SIG-M5 treated with dmso at 0.1 percent for 504 hours (cell line): Measurements from ENCODE around the gene RS1.

ENCODE experiments used
- DNase-seq: peaks from one replicate; lab custom pipeline; 2025; ENCODE audit not compliant: unreplicated experiment; lab: John Stamatoyannopoulos, UW

Gene RS1

GRCh38 chrX:18607966-18608365 is 63.9 kb downstream of the RS1 start:
- DNase-seq: no peak

DNA sequence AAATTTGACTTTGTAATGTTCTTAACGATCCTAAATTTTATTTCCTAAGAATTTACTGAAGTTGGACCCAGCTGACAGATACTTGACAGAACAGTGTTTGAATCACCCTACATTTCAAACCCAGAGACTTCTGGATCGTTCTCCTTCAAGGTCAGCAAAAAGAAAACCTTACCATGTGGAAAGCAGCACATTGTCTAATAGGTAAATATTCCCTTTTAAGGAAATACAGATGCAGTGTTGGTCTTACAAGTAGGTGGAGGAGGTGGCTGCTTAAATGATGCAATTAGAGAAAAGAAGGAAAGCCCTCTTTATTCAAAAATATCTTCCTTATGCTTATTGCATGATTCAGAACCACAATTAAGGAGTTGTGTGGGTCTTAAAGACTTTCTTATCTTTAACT is 73.5 kb downstream of the RS1 start:
- DNase-seq: no peak

DNA sequence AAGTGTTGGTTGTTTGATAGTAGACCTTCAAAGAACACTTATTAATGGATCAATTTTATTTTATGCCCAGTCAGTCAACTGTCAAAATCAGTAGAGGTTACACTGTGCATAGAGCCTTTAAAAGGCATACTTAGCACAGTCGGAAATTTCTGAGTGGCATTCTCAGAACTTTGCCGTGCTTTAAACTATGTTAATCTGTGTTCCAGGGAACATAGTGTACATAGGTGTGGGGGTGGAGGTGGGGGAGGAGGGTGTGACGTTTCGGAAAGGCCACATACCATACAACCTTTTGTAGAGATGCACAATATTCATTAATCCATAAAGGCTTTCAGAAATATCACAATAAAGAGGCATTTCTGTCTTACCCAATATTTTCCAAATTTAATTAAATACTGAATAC is 75.8 kb downstream of the RS1 start:
- DNase-seq: no peak

DNA sequence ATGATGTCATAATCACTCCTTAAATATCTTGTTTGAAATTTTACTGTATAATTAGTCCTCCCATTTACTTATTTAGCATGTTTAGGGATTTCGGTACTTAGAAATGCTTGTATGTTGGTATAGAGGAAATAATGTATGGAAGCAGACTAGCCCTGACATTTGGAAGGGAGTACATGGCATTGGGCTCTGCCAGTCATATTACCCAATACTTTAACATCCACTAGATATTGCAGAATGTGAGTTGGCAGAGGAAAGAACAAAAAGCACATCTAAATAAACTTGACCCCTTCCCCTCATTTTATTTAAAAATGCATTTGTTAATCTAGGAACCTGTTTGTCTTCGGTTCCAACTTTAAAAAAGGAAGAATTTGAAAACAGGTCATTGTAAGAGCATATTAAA is 77.8 kb downstream of the RS1 start:
- no peak for DNase-seq

DNA sequence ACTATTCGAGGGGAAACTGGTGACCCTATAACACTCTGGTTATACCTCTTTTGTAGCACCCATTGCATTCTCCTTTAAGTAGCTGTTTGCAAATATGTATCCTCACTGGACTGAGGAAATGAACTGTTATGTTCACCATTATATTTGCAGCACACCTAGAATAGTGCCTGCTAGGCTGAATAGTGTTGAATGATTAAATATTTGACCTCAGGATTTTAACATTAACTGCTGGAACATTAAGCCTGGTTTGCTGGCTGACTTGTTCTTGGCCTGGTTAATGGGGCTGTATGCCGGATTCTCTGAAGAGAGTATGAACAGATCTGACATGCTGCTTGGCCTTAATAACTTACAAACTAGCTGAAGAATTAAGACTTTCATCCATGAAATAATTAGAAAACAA is 80.1 kb downstream of the RS1 start:
- DNase-seq: no peak
